Esophagus muscularis mucosa (tissue), 3 donors: Measurements from ENCODE around the gene DPYSL3.

Experiments used
- EP300 ChIP-seq: sonication (generic); formaldehyde crosslinking; IDR thresholded peaks from one replicate; pipeline ENCODE4 v1.6.1; 2017; ENCODE audit warnings: antibody characterized with exemption
- TF ChIP-seq, protein P1 (sequence below), 3 experiments: fragments of 200-600 bp in 2 of 3; fragments of 450-650 bp in 1 of 3; sonication (generic) in 2 of 3; IDR thresholded peaks; one replicate each; pipeline ENCODE4 v1.5.1; 2017 to 2019; ENCODE audit warnings: antibody characterized with exemption in 3 of 3, mild to moderate bottlenecking in 2 of 3, moderate library complexity in 1 of 3

DNA sequence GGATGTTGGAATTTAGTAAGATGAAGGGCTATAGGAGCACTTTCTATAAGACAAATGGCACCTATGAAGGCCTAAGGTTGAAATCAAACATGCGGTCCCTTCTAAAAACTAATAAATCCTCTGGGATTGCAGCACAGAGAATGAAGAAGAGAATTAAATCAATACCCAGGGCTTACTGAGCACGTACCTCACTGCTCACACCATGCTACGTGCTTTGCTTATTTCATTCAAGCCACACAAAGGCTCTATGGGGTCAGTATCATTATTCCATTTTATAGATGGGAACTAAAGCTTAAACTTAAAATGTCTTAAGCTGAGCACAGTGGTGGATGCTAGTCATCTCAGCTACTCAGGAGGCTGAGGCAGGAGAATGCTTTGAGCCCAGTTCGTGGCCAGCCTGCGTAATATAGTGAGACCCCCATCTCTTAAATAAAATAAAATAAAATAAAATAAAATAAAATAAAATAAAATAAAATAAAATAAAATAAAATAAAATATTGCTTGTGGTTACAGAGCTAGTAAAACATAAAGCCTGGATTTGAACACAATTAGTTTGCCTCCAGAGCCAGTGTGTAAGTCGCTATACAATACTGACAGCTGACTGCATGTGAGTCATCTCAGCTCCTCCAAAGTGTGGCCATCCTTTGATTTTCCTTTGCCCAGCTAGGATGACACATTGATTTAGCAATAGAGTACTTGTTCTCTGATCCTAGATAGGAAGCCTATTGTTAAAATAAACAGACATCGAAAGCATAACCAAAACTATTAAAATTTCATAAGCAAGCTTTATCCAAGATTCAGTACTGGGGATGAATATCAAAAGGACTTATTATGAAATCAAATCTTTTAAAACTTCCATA lies 20.9 kb upstream of the DPYSL3 start:
- TF ChIP-seq, protein P1, sequence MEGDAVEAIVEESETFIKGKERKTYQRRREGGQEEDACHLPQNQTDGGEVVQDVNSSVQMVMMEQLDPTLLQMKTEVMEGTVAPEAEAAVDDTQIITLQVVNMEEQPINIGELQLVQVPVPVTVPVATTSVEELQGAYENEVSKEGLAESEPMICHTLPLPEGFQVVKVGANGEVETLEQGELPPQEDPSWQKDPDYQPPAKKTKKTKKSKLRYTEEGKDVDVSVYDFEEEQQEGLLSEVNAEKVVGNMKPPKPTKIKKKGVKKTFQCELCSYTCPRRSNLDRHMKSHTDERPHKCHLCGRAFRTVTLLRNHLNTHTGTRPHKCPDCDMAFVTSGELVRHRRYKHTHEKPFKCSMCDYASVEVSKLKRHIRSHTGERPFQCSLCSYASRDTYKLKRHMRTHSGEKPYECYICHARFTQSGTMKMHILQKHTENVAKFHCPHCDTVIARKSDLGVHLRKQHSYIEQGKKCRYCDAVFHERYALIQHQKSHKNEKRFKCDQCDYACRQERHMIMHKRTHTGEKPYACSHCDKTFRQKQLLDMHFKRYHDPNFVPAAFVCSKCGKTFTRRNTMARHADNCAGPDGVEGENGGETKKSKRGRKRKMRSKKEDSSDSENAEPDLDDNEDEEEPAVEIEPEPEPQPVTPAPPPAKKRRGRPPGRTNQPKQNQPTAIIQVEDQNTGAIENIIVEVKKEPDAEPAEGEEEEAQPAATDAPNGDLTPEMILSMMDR (IDR thresholded peaks at IDR 0.05): no peak
- no peak for TF ChIP-seq EP300
